ENCODE data around the gene SETDB2.

DNA sequence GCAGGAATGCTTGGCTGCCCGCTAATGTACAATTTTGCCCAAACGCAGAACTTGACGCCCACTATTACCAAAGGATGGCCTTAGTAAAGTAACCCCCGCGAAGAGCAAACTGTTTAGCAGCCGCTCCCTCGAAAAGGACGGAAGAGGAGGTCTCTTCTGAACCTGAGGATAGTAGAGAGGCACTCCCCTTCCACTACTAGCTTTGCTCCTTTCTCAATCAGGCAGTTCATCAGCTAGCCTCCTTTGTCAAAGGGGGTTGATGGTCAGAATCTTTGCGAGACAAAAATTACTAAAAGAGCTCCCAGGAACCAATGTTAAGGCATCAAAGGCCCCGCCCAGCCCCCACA lies 744 bp upstream of the SETDB2 start:
- no peak for TF ChIP-seq POLR2A (IDR thresholded peaks at IDR 0.05; ENCODE audit: low read depth, low read length)
- TF ChIP-seq POLR2AphosphoS5 (IDR thresholded peaks at IDR 0.05; ENCODE audit: low read depth, low read length), result no peak
- TF ChIP-seq TAF1 (IDR thresholded peaks at IDR 0.05; ENCODE audit: borderline replicate concordance, low read depth, low read length), result no peak

Data from GM12892 (cell line).